ENCODE data around the gene KRT36. TPM values are rescaled to one million over a fixed set of nuclear protein-coding genes. Genes with fewer than 3 reads are reported as not detected.

KRT36 gene
- total RNA-seq, 1 donor from 2014 or later: not detected

DNA sequence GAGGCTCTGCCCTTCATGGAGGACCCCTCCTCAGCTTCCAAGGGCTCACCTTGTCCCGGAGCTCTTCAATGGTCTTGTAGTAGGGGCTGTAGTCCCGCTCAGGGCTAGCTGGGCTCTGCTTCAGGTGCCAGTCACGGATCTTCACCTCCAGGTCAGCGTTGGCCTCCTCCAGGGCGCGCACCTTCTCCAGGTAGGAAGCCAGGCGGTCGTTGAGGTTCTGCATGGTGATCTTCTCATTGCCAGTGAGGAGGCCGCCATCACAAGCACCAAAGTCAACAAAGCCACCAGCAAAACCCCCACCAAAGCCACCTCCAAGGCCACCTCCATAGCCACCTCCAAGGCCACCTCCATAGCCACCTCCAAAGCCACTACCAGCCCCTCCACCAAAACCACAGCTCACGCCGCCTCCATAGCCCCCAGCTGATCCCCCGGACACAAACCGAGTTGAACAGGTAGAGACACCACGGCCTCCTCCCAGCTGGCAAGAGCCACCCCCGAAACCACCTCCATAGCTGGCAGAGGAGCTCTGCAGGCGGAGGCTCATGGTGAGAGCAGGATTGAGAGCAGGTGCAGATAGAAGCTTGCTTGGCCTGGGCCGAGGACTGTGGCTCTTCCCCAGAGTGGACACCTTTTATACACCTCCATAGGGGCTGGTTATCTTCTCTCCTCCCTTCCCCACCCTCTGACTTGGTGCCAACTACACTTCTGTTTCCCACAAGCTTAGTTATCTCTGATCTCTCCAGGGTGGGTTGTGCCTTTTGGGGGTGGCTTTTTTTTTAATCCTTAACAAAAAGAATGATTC lies 15.5 kb upstream of the KRT36 start, which contains the start of gene KRT13:
Gene KRT13, minus strand, starts transcription at position 606 of the 802 bp plus-strand sequence. Its CDS starts 62 bp downstream, at position 544.
- POLR2A ChIA-PET: no interaction called here
- intact Hi-C loops (cut with micrococcal nuclease): no loop called here
- Mint-ChIP-seq H3K27me3 (peaks cover 7% of the 10 kb centered on the region), H3K36me3 (ENCODE audit: low read depth) (no peaks in the 10 kb centered on the region), H3K4me3 (no peak within 1 kb of the TSS), H3K27ac (no peak within 1 kb of the TSS), H3K9me3 (no peaks in the 10 kb centered on the region), H3K4me1 (no peaks in the 10 kb centered on the region)
- TF ChIP-seq, protein P1, sequence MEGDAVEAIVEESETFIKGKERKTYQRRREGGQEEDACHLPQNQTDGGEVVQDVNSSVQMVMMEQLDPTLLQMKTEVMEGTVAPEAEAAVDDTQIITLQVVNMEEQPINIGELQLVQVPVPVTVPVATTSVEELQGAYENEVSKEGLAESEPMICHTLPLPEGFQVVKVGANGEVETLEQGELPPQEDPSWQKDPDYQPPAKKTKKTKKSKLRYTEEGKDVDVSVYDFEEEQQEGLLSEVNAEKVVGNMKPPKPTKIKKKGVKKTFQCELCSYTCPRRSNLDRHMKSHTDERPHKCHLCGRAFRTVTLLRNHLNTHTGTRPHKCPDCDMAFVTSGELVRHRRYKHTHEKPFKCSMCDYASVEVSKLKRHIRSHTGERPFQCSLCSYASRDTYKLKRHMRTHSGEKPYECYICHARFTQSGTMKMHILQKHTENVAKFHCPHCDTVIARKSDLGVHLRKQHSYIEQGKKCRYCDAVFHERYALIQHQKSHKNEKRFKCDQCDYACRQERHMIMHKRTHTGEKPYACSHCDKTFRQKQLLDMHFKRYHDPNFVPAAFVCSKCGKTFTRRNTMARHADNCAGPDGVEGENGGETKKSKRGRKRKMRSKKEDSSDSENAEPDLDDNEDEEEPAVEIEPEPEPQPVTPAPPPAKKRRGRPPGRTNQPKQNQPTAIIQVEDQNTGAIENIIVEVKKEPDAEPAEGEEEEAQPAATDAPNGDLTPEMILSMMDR (IDR thresholded peaks at IDR 0.05): no peak
- DNase-seq: no peak
- ATAC-seq (ENCODE audit: low read depth): no peak
- CTCF ChIA-PET: no interaction called here

DNA sequence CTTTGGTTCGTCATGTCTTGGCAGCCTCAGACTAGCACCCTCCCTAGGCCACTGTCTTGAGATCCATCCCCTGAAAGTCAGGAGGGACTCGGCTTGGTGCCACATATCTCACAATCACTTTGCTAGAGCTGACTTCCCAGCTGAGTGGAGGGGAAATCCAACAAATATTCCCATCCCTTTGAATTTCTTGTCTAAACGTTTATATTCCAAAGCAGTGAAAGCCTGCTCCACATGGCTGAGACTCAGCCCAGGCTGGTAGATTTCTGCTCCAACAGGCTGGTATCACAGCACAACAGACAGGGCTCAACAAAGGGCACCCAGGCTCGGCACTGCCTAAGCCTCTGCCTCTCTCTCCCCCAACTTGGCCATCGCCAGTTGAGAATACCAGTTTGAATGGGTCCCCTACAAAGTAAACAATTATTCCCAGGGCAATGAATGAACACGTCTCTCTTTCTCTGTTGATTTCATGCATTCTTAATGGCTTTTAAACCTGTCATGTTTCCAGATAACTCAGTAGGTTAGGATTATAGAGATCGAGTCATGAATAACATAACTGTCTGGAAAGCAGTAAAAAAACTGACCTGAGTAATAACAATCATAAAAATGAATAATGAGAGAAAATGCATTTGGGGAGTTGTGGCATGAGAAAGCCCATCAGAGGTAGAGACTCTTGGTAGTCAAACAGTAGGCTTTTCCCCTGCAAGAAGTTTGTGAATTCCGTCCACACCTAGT lies 14.7 kb upstream of the KRT36 start:
- H3K27me3 Mint-ChIP-seq: peaks cover 5% of the 10 kb centered on the region
- intact Hi-C loops (cut with micrococcal nuclease): no loop called here
- H3K4me3 Mint-ChIP-seq: no peak overlapping the region
- H3K4me1 Mint-ChIP-seq: no peaks in the 10 kb centered on the region
- DNase-seq (no peak), ATAC-seq (ENCODE audit: low read depth) (no peak)
- H3K36me3 Mint-ChIP-seq (ENCODE audit: low read depth): no peaks in the 10 kb centered on the region
- POLR2A ChIA-PET: no interaction called here
- CTCF ChIA-PET: no interaction called here
- TF ChIP-seq, protein P1 (IDR thresholded peaks at IDR 0.05): no peak
- H3K9me3 Mint-ChIP-seq: no peaks in the 10 kb centered on the region
- no peak overlapping the region for H3K27ac Mint-ChIP-seq

DNA sequence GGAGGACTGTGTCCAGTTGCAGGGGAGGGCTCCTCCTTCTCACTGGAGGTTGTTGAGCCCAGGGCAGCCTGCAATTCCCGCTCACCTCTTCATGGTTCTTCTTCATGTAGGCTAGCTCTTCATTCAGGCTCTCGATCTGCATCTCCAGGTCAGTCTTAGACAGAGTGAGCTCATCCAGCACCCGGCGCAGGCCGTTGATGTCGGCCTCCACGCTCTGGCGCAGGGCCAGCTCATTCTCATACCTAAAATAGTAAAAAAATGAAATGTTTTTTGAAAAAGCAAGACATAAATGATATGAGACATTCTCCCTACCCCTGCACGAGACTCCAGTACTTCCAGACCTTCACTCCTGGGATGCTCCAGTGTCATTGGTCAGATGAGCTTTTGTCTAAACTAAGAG lies 13.5 kb upstream of the KRT36 start:
- H3K4me1 Mint-ChIP-seq: no peaks in the 10 kb centered on the region
- CTCF ChIA-PET: no interaction called here
- peaks cover 5% of the 10 kb centered on the region for H3K27me3 Mint-ChIP-seq
- TF ChIP-seq, protein P1 (IDR thresholded peaks at IDR 0.05): no peak
- intact Hi-C loops (cut with micrococcal nuclease): no loop called here
- no peaks in the 10 kb centered on the region for H3K9me3 Mint-ChIP-seq
- no peaks in the 10 kb centered on the region for H3K36me3 Mint-ChIP-seq (ENCODE audit: low read depth)
- DNase-seq (no peak), ATAC-seq (ENCODE audit: low read depth) (no peak)
- POLR2A ChIA-PET: no interaction called here
- H3K4me3 Mint-ChIP-seq: no peak overlapping the region
- no peak overlapping the region for H3K27ac Mint-ChIP-seq

DNA sequence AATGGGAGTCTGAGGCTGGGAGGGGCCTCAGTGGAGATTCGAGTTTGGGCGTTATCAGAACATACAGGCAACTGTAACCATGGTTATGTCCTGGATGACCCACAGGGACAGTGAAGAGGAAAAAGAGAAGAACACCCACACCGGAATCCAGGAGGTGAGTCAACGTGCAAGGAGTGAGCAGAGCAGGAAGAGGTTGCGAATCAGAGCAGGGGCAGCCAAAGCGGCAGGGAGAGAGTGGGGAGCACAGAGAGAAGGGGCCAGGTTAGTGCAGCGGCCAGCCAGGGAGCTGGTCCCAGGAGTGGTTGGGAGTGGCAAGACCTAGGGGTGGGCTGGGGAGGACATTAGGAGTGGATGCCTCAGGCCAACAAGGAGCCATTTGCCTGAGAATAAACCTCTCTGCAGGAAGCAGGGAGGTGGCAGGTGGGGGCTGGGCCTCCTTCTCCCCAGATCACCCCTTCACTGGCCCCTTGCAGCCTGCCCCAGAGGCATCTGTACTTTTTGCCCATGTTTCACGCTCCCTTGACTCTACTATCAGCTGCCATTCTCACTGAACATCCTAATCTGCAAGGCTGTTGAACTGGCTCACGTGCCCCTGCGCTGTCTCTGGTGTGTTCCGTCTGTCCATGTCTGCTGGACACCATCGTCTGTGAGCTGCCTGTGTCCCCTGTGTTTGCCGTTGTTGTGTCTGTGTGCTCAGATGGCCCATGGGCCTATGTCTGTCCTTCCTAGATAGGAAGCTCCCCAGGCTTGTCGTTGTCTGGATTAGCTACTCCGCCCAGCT lies 10.6 kb upstream of the KRT36 start:
- Mint-ChIP-seq H3K27me3 (peaks cover 3% of the 10 kb centered on the region), H3K4me3 (no peak overlapping the region), H3K9me3 (no peaks in the 10 kb centered on the region), H3K4me1 (no peaks in the 10 kb centered on the region), H3K27ac (no peak overlapping the region), H3K36me3 (ENCODE audit: low read depth) (no peaks in the 10 kb centered on the region)
- no peak for ATAC-seq (ENCODE audit: low read depth)
- intact Hi-C loops (cut with micrococcal nuclease): no loop called here
- TF ChIP-seq, protein P1 (IDR thresholded peaks at IDR 0.05): no peak
- ChIA-PET CTCF (no interaction called here), POLR2A (no interaction called here)
- DNase-seq: no peak

DNA sequence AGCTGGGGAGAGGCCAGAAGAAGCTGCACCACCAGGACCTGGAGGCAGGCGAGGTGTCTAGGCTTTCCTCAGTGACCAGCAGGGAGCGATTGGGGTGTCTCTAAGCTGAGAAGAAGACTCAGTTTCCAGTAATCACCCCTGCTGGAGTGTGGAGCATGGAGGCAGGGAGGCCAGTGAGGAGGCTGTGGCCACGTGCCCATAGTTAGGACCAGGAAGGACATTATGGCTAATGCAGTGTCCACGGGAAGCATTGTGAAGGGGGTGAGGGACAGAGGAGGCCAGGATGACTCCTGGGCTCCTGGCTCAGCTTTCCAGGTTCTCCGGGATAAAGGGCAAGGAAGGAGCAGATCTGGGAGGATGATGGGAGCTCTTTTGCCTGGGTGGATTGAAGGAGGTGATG lies 10.0 kb upstream of the KRT36 start:
- Mint-ChIP-seq H3K27ac (no peak overlapping the region), H3K4me3 (no peak overlapping the region), H3K36me3 (ENCODE audit: low read depth) (no peaks in the 10 kb centered on the region), H3K9me3 (no peaks in the 10 kb centered on the region), H3K4me1 (no peaks in the 10 kb centered on the region), H3K27me3 (peaks cover 6% of the 10 kb centered on the region)
- ChIA-PET CTCF (no interaction called here), POLR2A (no interaction called here)
- ATAC-seq (ENCODE audit: low read depth) (no peak), DNase-seq (no peak)
- TF ChIP-seq, protein P1 (IDR thresholded peaks at IDR 0.05): no peak
- intact Hi-C loops (cut with micrococcal nuclease): no loop called here
